A549 (cell line): ENCODE results near the gene ADGRL3.

ENCODE experiments used
- CTCF ChIP-seq: fragments of >200 bp; sonication (Bioruptor Twin); formaldehyde crosslinking; IDR thresholded peaks from 3 replicates; pipeline ENCODE4 v1.5.1; 2016
- EP300 ChIP-seq, 2 experiments: fragments of >200 bp; sonication (Bioruptor Twin); formaldehyde crosslinking; IDR thresholded peaks; 2 replicates in 1 of 2; 3 replicates in 1 of 2; pipeline ENCODE4 v1.6.1; 2016 to 2017
- RCOR1 ChIP-seq: fragments of 150-350 bp; IDR thresholded peaks from 2 replicates; pipeline ENCODE4 v1.6.1; 2014; ENCODE audit warnings: antibody characterized with exemption, low read length, low read depth
- RFX5 ChIP-seq: fragments of 450-650 bp; IDR thresholded peaks from 2 replicates; pipeline ENCODE4 v1.7.1; 2014; ENCODE audit warnings: antibody characterized with exemption, mild to moderate bottlenecking, moderate library complexity

GRCh38 chr4:61841714-61842113 lies 641.6 kb downstream of the ADGRL3 start:
- TF ChIP-seq RFX5 (no peak), CTCF (no peak), RCOR1 (no peak), EP300 (IDR thresholded peaks at IDR 0.05) (no peak)
